ENCODE data around the gene NDFIP1.

Gene NDFIP1

GRCh38 chr5:142107736-142108431 lies 695 bp upstream of the NDFIP1 start:
- Histone ChIP-seq H3K9me3 (ENCODE audit: control insufficient read depth, low read length) (no peaks in the 10 kb centered on the region), H3K27me3 (replicated peaks; ENCODE audit: control insufficient read depth, insufficient read depth, low read length) (no peaks in the 10 kb centered on the region), H3K4me1 (ENCODE audit: control insufficient read depth, insufficient read depth, low read length) (peaks cover 44% of the 10 kb centered on the region), H3K9ac (ENCODE audit: low read length) (peak overlapping the region; percentile 96), H3K4me3 (ENCODE audit: low read length) (peak overlapping the region; percentile 99), H3K36me3 (ENCODE audit: control insufficient read depth, insufficient read depth, low read length, severe bottlenecking) (no peaks in the 10 kb centered on the region)
- no peak for DNase-seq (ENCODE audit: low read depth)

DNA sequence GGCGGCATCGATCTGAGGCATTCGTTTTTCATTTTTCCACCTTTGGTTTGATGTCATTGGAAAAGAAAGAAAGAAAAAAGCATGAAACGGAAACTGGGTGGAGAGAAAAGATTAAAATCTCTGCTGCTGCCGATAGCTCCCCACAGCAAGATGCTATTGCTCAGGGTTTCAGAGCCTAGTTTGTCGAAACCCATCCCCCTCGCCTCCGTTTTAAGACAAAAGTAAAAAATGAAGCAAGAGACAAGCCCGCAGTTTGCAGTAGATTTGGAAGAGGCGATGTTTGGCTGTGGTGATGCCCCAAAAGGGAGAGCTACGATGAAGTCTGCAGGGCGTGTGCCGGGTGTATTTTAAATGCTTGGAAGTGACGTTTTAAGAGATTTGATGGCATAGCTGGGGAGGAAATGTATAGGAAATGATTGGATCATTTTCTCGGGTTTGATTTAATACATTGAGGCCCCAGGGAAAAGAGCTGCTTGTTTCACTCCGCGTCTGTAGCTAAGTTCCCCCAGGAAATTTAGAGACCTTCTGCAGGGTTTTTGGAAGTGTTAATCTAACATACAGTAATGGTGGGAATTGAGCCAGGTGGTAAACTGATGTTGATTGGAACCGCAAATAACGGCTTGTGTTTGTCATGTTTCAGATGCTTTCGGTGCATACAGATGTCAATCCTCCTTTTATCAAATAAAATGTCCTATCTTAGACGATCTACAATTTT lies 909 bp downstream of the NDFIP1 start:
- peaks cover 44% of the 10 kb centered on the region for H3K4me1 ChIP-seq (ENCODE audit: control insufficient read depth, insufficient read depth, low read length)
- DNase-seq (ENCODE audit: low read depth), result peak; percentile 62
- H3K9me3 ChIP-seq (ENCODE audit: control insufficient read depth, low read length), result no peaks in the 10 kb centered on the region
- no peaks in the 10 kb centered on the region for H3K27me3 ChIP-seq (replicated peaks; ENCODE audit: control insufficient read depth, insufficient read depth, low read length)
- H3K9ac ChIP-seq (ENCODE audit: low read length), result peak overlapping the region; percentile 96
- H3K4me3 ChIP-seq (ENCODE audit: low read length), result peak overlapping the region; percentile 99
- H3K36me3 ChIP-seq (ENCODE audit: control insufficient read depth, insufficient read depth, low read length, severe bottlenecking), result no peaks in the 10 kb centered on the region

DNA sequence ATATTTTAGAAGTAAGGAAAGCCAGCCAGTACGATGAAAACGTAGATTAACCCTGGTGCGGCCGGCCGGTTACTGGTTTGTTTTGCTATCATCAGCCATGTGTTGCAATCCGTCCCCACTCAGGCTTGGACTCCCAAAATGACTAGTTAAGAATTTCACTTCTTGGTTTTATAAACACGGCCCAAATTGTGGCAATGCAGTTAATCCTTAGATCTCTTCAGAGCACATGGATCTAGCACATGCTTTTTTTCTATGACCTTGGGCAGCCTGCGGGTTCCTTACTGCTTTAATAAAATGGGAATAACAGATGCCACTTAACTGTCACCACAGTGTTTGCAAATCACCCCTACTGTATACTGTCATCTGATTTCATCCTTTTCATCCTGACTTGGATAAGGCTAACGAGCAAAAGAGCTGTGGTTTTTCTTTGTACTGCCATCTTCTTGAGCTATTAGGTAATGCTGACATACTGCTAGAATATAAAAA lies 1.5 kb downstream of the NDFIP1 start:
- H3K9ac ChIP-seq (ENCODE audit: low read length), result peak overlapping the region; percentile 96
- H3K4me1 ChIP-seq (ENCODE audit: control insufficient read depth, insufficient read depth, low read length), result peaks cover 48% of the 10 kb centered on the region
- H3K4me3 ChIP-seq (ENCODE audit: low read length), result peak overlapping the region; percentile 99
- H3K27me3 ChIP-seq (replicated peaks; ENCODE audit: control insufficient read depth, insufficient read depth, low read length), result no peaks in the 10 kb centered on the region
- peak; percentile 77 for DNase-seq (ENCODE audit: low read depth)
- no peaks in the 10 kb centered on the region for H3K9me3 ChIP-seq (ENCODE audit: control insufficient read depth, low read length)
- no peaks in the 10 kb centered on the region for H3K36me3 ChIP-seq (ENCODE audit: control insufficient read depth, insufficient read depth, low read length, severe bottlenecking)

DNA sequence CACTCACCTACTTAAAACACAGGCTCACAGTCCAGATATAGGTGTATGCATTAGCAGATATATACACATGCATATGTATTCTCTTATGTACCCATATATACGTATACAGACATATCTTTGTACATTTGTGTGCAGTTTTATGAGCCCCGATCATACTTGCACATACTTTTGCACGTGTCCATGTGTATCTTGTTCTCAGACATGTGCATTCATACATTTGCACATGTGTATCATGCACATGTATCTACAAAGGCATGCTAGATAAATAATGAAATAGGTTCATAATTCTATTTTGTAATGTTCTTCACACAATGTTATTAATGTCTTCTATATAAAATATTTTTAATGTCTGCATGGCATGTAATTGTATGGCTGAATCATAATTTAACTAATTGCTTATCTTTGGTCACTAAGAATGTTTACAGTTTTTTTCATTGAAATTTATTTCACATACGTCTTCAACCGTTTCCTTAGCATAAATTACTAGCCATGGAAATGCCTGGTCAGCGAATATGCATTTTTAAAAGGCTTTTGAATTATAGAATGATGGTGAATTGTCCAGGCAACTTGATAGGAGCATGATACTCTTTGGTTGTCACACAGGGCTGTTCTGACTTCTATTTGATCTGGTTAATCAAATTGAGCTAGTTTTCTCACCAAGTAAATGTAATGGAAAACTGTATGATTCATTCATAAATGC lies 2.6 kb downstream of the NDFIP1 start:
- DNase-seq (ENCODE audit: low read depth), result no peak
- no peaks in the 10 kb centered on the region for H3K27me3 ChIP-seq (replicated peaks; ENCODE audit: control insufficient read depth, insufficient read depth, low read length)
- no peaks in the 10 kb centered on the region for H3K9me3 ChIP-seq (ENCODE audit: control insufficient read depth, low read length)
- no peaks in the 10 kb centered on the region for H3K36me3 ChIP-seq (ENCODE audit: control insufficient read depth, insufficient read depth, low read length, severe bottlenecking)
- H3K9ac ChIP-seq (ENCODE audit: low read length), result peak overlapping the region; percentile 96
- peak overlapping the region; percentile 99 for H3K4me3 ChIP-seq (ENCODE audit: low read length)
- peaks cover 47% of the 10 kb centered on the region for H3K4me1 ChIP-seq (ENCODE audit: control insufficient read depth, insufficient read depth, low read length)

- H3K4me3 ChIP-seq (ENCODE audit: low read length), result no peak overlapping the region
- H3K9me3 ChIP-seq (ENCODE audit: control insufficient read depth, low read length), result no peaks in the 10 kb centered on the region
- no peak for DNase-seq (ENCODE audit: low read depth)
- peaks cover 58% of the 10 kb centered on the region for H3K4me1 ChIP-seq (ENCODE audit: control insufficient read depth, insufficient read depth, low read length)
- no peaks in the 10 kb centered on the region for H3K36me3 ChIP-seq (ENCODE audit: control insufficient read depth, insufficient read depth, low read length, severe bottlenecking)
- no peak overlapping the region for H3K9ac ChIP-seq (ENCODE audit: low read length)
- H3K27me3 ChIP-seq (replicated peaks; ENCODE audit: control insufficient read depth, insufficient read depth, low read length), result no peaks in the 10 kb centered on the region
Measured at GRCh38 chr5:142114687-142115086, 6.1 kb downstream of the NDFIP1 start.

GRCh38 chr5:142115937-142116614 lies 7.5 kb downstream of the NDFIP1 start:
- no peaks in the 10 kb centered on the region for H3K9me3 ChIP-seq (ENCODE audit: control insufficient read depth, low read length)
- peaks cover 4% of the 10 kb centered on the region for H3K36me3 ChIP-seq (ENCODE audit: control insufficient read depth, insufficient read depth, low read length, severe bottlenecking)
- H3K4me1 ChIP-seq (ENCODE audit: control insufficient read depth, insufficient read depth, low read length), result peaks cover 61% of the 10 kb centered on the region
- peak; percentile 58 for DNase-seq (ENCODE audit: low read depth)
- no peaks in the 10 kb centered on the region for H3K27me3 ChIP-seq (replicated peaks; ENCODE audit: control insufficient read depth, insufficient read depth, low read length)
- H3K4me3 ChIP-seq (ENCODE audit: low read length), result no peak overlapping the region
- no peak overlapping the region for H3K9ac ChIP-seq (ENCODE audit: low read length)

DNA sequence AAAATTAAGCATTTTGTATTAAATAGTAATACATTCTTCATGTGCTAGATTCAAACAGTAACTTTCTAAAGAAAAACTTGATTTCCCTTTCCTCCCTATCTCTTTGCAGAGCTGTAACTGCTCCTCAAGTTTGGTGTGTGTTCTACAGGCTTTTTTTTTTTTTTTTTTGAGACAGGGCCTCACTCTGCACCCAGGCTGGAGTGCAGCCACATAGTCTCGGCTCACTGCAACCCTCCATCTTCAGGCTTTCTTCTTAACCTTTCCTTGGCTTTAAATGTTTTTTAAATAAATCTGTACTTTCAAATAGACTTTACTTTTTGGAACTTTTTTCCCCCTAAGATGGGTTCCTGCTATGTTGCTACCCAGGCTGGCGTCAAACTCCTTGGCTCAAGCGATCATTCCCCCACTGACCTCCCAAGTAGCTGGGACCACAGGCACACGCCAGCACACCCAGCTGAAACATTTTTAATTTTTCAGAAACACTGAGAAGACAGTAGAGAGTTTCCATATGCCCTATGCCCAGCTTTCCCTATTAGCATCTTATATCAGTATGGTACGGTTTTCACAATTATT lies 9.1 kb downstream of the NDFIP1 start:
- Histone ChIP-seq H3K4me3 (ENCODE audit: low read length) (no peak overlapping the region), H3K27me3 (replicated peaks; ENCODE audit: control insufficient read depth, insufficient read depth, low read length) (no peaks in the 10 kb centered on the region), H3K9ac (ENCODE audit: low read length) (no peak overlapping the region), H3K4me1 (ENCODE audit: control insufficient read depth, insufficient read depth, low read length) (peaks cover 69% of the 10 kb centered on the region), H3K9me3 (ENCODE audit: control insufficient read depth, low read length) (no peaks in the 10 kb centered on the region), H3K36me3 (ENCODE audit: control insufficient read depth, insufficient read depth, low read length, severe bottlenecking) (peaks cover 5% of the 10 kb centered on the region)
- no peak for DNase-seq (ENCODE audit: low read depth)

GRCh38 chr5:142118155-142118686 lies 9.6 kb downstream of the NDFIP1 start:
- Histone ChIP-seq H3K9ac (ENCODE audit: low read length) (no peak overlapping the region), H3K4me3 (ENCODE audit: low read length) (no peak overlapping the region), H3K36me3 (ENCODE audit: control insufficient read depth, insufficient read depth, low read length, severe bottlenecking) (peaks cover 5% of the 10 kb centered on the region), H3K4me1 (ENCODE audit: control insufficient read depth, insufficient read depth, low read length) (peaks cover 71% of the 10 kb centered on the region), H3K27me3 (replicated peaks; ENCODE audit: control insufficient read depth, insufficient read depth, low read length) (no peaks in the 10 kb centered on the region), H3K9me3 (ENCODE audit: control insufficient read depth, low read length) (no peaks in the 10 kb centered on the region)
- DNase-seq (ENCODE audit: low read depth), result no peak

DNA sequence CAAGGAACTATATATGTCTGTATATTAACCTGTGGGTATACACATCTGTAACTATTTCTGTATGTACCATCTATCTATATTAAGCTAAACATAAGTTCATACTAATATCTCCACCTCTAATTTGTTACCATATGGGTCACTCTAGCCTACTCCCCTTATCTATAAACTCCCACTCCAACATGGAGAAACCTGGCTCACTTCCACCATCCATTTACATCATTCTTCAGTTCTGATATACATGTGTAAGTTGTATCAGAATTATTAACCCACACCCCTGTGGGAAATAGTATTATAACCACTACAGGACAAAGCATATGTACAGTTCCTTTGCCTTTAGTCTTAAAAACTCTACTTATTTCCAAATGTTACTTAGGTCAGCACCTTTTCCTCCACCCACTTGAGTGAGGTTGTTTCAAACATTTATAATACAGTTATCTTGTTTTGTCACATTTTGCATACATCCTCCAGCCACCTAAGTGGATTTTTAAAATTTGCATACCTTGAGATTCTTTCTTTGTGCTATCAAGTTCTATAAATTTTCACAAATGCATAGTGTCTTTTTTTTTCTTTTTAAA lies 10.6 kb downstream of the NDFIP1 start:
- DNase-seq (ENCODE audit: low read depth), result no peak
- Histone ChIP-seq H3K4me1 (ENCODE audit: control insufficient read depth, insufficient read depth, low read length) (peaks cover 71% of the 10 kb centered on the region), H3K9ac (ENCODE audit: low read length) (no peak overlapping the region), H3K36me3 (ENCODE audit: control insufficient read depth, insufficient read depth, low read length, severe bottlenecking) (peaks cover 5% of the 10 kb centered on the region), H3K4me3 (ENCODE audit: low read length) (no peak overlapping the region), H3K9me3 (ENCODE audit: control insufficient read depth, low read length) (no peaks in the 10 kb centered on the region), H3K27me3 (replicated peaks; ENCODE audit: control insufficient read depth, insufficient read depth, low read length) (no peaks in the 10 kb centered on the region)

- H3K4me1 ChIP-seq (ENCODE audit: control insufficient read depth, insufficient read depth, low read length), result peaks cover 67% of the 10 kb centered on the region
- no peak overlapping the region for H3K4me3 ChIP-seq (ENCODE audit: low read length)
- H3K36me3 ChIP-seq (ENCODE audit: control insufficient read depth, insufficient read depth, low read length, severe bottlenecking), result peaks cover 5% of the 10 kb centered on the region
- no peaks in the 10 kb centered on the region for H3K9me3 ChIP-seq (ENCODE audit: control insufficient read depth, low read length)
- DNase-seq (ENCODE audit: low read depth), result no peak
- no peak overlapping the region for H3K9ac ChIP-seq (ENCODE audit: low read length)
- H3K27me3 ChIP-seq (replicated peaks; ENCODE audit: control insufficient read depth, insufficient read depth, low read length), result no peaks in the 10 kb centered on the region
Measured at GRCh38 chr5:142120247-142120935, 11.8 kb downstream of the NDFIP1 start.

Measured in adipocyte (in vitro differentiated cells).